KMS-11 (cell line): ENCODE results near the gene FLYWCH1.

Source experiments
- H2AFZ ChIP-seq: fragments of 200-600 bp; sonication (generic); 2 replicates; pipeline ENCODE4 v1.6.1; 2016; ENCODE audit warnings: antibody characterized with exemption, mixed run types, low read depth
- H3K27ac ChIP-seq: fragments of 200-600 bp; sonication (generic); 2 replicates; pipeline ENCODE4 v1.6.1; 2016; ENCODE audit warnings: mild to moderate bottlenecking, mixed run types
- H3K27me3 ChIP-seq: fragments of 200-600 bp; sonication (generic); 2 replicates; pipeline ENCODE4 v1.6.1; 2017; ENCODE audit warnings: mild to moderate bottlenecking, low read depth, mixed run types, moderate library complexity; ENCODE audit not compliant: insufficient read depth
- H3K36me3 ChIP-seq: fragments of 200-600 bp; sonication (generic); 2 replicates; pipeline ENCODE4 v1.6.1; 2017; ENCODE audit warnings: mild to moderate bottlenecking, mixed run types; ENCODE audit not compliant: insufficient read depth
- H3K4me1 ChIP-seq: fragments of 200-600 bp; sonication (generic); 2 replicates; pipeline ENCODE4 v1.6.1; 2016; ENCODE audit warnings: mild to moderate bottlenecking, low read depth, mixed run types; ENCODE audit not compliant: poor library complexity, severe bottlenecking
- H3K4me2 ChIP-seq: fragments of 200-600 bp; sonication (generic); 2 replicates; pipeline ENCODE4 v1.7.0; 2016; ENCODE audit warnings: mild to moderate bottlenecking, mixed run types
- H3K4me3 ChIP-seq: fragments of 200-600 bp; sonication (generic); IDR thresholded peaks from 2 replicates; pipeline ENCODE4 v1.6.1; 2017; ENCODE audit warnings: low read depth, low read length, mixed read lengths; ENCODE audit not compliant: insufficient read depth
- H3K79me2 ChIP-seq: fragments of 200-600 bp; sonication (generic); 2 replicates; pipeline ENCODE4 v1.6.1; 2016; ENCODE audit warnings: low read depth, mixed run types; ENCODE audit not compliant: insufficient read depth
- H3K9ac ChIP-seq: fragments of 200-600 bp; sonication (generic); 2 replicates; pipeline ENCODE4 v1.6.1; 2016; ENCODE audit warnings: mild to moderate bottlenecking, mixed run types
- H4K20me1 ChIP-seq: fragments of 200-600 bp; sonication (generic); 2 replicates; pipeline ENCODE4 v1.6.1; 2016; ENCODE audit warnings: mild to moderate bottlenecking, mixed run types; ENCODE audit not compliant: insufficient read depth
- CTCF ChIP-seq: fragments of 200-600 bp; sonication (generic); conservative IDR thresholded peaks from 2 replicates; pipeline ENCODE4 v1.6.1; 2017; ENCODE audit warnings: low read depth, mild to moderate bottlenecking, antibody characterized with exemption, low read length, moderate library complexity, mixed read lengths

FLYWCH1 gene

GRCh38 chr16:2981177-2981898 is 69.6 kb downstream of the FLYWCH1 start:
- no peak for TF ChIP-seq CTCF
- peaks cover 38% of the 10 kb centered on the region for H3K4me1 ChIP-seq
- H3K27me3 ChIP-seq = peaks cover 27% of the 10 kb centered on the region
- peaks cover 32% of the 10 kb centered on the region; the same call in 1 of the 2 replicates for H3K79me2 ChIP-seq
- H3K27ac ChIP-seq = no peak overlapping the region
- H3K36me3 ChIP-seq = no peaks in the 10 kb centered on the region
- no peak overlapping the region for H3K4me3 ChIP-seq
- peak overlapping the region; percentile 87; the same call in 1 of the 2 replicates for H3K9ac ChIP-seq
- H2AFZ ChIP-seq = no peak overlapping the region; the same call in 1 of the 2 replicates
- H4K20me1 ChIP-seq = no peaks in the 10 kb centered on the region
- peak overlapping the region; percentile 75 for H3K4me2 ChIP-seq

- Histone ChIP-seq H3K27ac (no peak overlapping the region), H3K4me1 (peaks cover 38% of the 10 kb centered on the region), H4K20me1 (no peaks in the 10 kb centered on the region), H3K79me2 (peaks cover 29% of the 10 kb centered on the region; the same call in 1 of the 2 replicates), H3K4me2 (no peak overlapping the region), H3K9ac (no peak overlapping the region), H3K36me3 (no peaks in the 10 kb centered on the region), H3K27me3 (peaks cover 32% of the 10 kb centered on the region), H2AFZ (no peak overlapping the region), H3K4me3 (no peak overlapping the region)
- no peak for TF ChIP-seq CTCF
These were observed 70.1 kb downstream of the FLYWCH1 start for GRCh38 chr16:2981899-2982250.

DNA sequence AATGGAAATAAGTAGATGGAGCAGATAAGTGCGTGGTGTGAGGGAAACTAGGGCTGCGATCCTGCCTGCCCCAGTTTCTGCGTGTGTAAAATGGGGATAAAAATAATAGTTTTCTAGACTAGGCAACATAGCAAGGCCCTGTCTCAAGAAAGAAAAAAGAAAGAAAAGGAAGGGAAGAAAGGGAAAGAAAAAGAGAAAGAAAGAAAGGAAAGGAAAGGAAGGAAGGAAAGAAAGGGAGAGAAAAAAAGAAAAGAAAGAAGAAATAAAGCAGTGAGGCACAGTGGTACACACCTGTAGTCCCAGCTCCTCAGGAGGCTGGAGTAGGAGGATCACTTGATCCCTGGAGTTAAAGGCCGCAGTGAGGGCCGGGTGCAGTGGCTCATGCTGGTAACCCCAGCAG is 70.7 kb downstream of the FLYWCH1 start:
- Histone ChIP-seq H3K36me3 (no peaks in the 10 kb centered on the region), H3K9ac (no peak overlapping the region), H3K4me1 (peaks cover 38% of the 10 kb centered on the region), H4K20me1 (no peaks in the 10 kb centered on the region), H3K27ac (no peak overlapping the region), H3K4me3 (no peak overlapping the region), H3K27me3 (peaks cover 38% of the 10 kb centered on the region), H3K4me2 (no peak overlapping the region), H3K79me2 (peaks cover 26% of the 10 kb centered on the region; the same call in 1 of the 2 replicates), H2AFZ (no peak overlapping the region)
- TF ChIP-seq CTCF = no peak

GRCh38 chr16:2983706-2984136 is 72.0 kb downstream of the FLYWCH1 start:
- Histone ChIP-seq H3K27ac (no peak overlapping the region), H3K4me2 (peak overlapping the region; percentile 98), H3K4me3 (no peak overlapping the region), H3K9ac (peak overlapping the region; percentile 17; the same call in 1 of the 2 replicates), H3K4me1 (peaks cover 27% of the 10 kb centered on the region), H3K36me3 (no peaks in the 10 kb centered on the region), H3K27me3 (peaks cover 51% of the 10 kb centered on the region), H2AFZ (peak overlapping the region; percentile 76), H4K20me1 (no peaks in the 10 kb centered on the region), H3K79me2 (peaks cover 13% of the 10 kb centered on the region; the same call in 1 of the 2 replicates)
- TF ChIP-seq CTCF = peak; percentile 90
